Kasumi-1 (cell line): ENCODE data around the gene PILRA.
"Not testable (repeated sequence)": the region's sequence is repeated elsewhere in the genome, so short reads cannot be mapped to it uniquely, and the experiment has no call there.

Experiments used
- DNase-seq, 2 experiments: peaks; one replicate each; lab custom pipeline; 2025; lab: John Stamatoyannopoulos, UW

Gene PILRA

GRCh38 chr7:100358027-100358856 lies 15.0 kb upstream of the PILRA start, which contains the start of gene PILRB:
PILRB (plus strand) TSS chr7:100358117; CDS start chr7:100358303, 186 bp downstream.
- no peak for DNase-seq

- DNase-seq = no peak
Measured at GRCh38 chr7:100358857-100359212, 14.5 kb upstream of the PILRA start.

GRCh38 chr7:100360135-100360854 lies 13.0 kb upstream of the PILRA start:
- no peak for DNase-seq

- DNase-seq = no peak
Measured at GRCh38 chr7:100363098-100363497, 10.2 kb upstream of the PILRA start.

GRCh38 chr7:100363797-100364196 lies 9.5 kb upstream of the PILRA start:
- DNase-seq = not testable (repeated sequence)

- no peak for DNase-seq
Measured at GRCh38 chr7:100364480-100364879, 8.8 kb upstream of the PILRA start.

GRCh38 chr7:100365998-100366367 lies 7.3 kb upstream of the PILRA start:
- not testable (repeated sequence) for DNase-seq

- DNase-seq = peak in 1 of 2 experiments; percentile 11
Measured at GRCh38 chr7:100366411-100367250, 6.7 kb upstream of the PILRA start.

- DNase-seq = no peak
Measured at GRCh38 chr7:100367251-100367620, 6.1 kb upstream of the PILRA start.

GRCh38 chr7:100367676-100368613 lies 5.3 kb upstream of the PILRA start:
- DNase-seq = no peak

- peak; percentile 98 for DNase-seq
Measured at GRCh38 chr7:100369105-100369504, 4.2 kb upstream of the PILRA start.

GRCh38 chr7:100370303-100370702 lies 3.0 kb upstream of the PILRA start:
- no peak for DNase-seq

GRCh38 chr7:100370746-100371145 lies 2.5 kb upstream of the PILRA start:
- DNase-seq = no peak

- no peak for DNase-seq
Measured at GRCh38 chr7:100371561-100372171, 1.6 kb upstream of the PILRA start.

- DNase-seq = peak; percentile 60 to 70
Measured at GRCh38 chr7:100372256-100372655, 1.0 kb upstream of the PILRA start.

GRCh38 chr7:100372694-100373093 lies 593 bp upstream of the PILRA start:
- DNase-seq = no peak

GRCh38 chr7:100373870-100374598 lies 747 bp downstream of the PILRA start:
- DNase-seq = not testable (repeated sequence)

- DNase-seq = no peak
Measured at GRCh38 chr7:100374601-100375000, 1.3 kb downstream of the PILRA start.

GRCh38 chr7:100376066-100376465 lies 2.8 kb downstream of the PILRA start:
- DNase-seq = no peak

GRCh38 chr7:100378114-100378755 lies 4.9 kb downstream of the PILRA start:
- no peak for DNase-seq
